ENCODE data around the gene TRAF2.
"Not testable (repeated sequence)": the region's sequence is repeated elsewhere in the genome, so short reads cannot be mapped to it uniquely, and the experiment has no call there.

Gene TRAF2

GRCh38 chr9:136882109-136882946 lies 4.0 kb upstream of the TRAF2 start:
- DNase-seq (ENCODE audit: low spot score) = peak; percentile 95

- not testable (repeated sequence) for DNase-seq (ENCODE audit: low spot score)
Observed at GRCh38 chr9:136882947-136883283, 3.4 kb upstream of the TRAF2 start.

DNA sequence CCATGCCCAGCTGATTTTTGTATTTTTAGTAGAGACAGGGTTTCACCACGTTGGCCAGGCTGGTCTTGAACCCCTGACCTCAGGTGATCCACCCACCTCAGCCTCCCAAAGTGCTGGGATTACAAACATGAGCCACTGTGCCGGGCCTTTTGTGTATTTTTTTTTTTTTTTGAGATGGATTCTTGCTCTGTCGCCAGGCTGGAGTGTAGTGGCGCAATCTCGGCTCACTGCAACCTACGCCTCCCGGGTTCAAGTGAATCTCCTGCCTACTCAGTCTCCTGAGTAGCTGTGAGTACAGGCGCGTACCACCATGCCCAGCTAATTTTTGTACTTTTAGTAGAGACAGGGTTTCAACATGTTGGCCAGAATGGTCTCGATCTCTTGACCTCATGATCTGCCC lies 2.6 kb upstream of the TRAF2 start:
- DNase-seq (ENCODE audit: low spot score) = not testable (repeated sequence)

DNA sequence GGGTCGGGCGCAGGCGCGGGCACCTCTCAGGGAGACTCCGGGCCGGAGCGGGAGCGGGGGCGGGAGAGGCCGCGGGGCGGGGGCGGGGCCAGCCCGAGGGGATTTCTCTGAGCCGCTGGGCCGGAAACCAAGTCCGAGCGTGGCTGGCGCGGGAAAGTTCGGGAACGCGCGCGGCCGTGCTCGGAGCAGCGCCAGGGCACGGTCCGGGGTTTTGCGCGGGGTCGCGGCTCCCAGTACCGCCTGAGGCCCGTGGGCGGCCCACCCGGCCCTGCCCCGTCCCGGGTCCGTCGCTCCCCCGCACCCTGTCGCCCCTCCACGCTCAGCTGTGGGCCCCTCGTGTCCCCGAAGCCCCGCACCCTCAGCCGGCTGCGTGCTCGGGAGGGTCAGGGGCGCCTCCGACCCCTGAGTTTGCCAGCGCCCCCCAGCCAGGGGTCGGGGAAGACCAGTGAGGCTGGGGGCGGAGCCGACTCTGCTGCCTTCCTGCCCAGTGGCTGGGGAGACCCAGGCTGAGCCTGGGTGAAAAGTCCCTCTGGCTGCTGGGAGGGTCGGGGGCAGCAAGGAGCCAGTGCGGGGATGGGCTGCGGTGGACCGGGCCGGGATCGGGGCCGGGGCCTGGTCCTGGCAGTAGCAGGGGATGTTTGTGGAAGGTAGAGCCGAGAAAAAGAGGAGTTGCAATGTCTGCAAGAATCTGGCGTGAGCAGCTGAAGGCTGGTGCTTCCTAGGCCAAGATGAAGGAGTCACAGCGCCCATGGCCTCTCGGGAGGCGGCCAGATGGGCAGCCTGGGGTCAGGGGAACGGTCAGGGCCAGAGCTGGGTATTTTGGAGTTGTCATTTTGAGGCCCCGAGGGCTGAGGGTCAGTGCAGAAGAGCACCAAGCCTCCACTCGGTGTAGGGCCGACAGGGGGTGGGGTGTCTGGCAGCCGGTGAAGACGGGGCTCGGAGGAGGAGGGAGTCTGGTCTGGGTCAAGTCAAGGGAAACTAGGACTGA lies 588 bp downstream of the TRAF2 start:
- no peak for DNase-seq (ENCODE audit: low spot score)

DNA sequence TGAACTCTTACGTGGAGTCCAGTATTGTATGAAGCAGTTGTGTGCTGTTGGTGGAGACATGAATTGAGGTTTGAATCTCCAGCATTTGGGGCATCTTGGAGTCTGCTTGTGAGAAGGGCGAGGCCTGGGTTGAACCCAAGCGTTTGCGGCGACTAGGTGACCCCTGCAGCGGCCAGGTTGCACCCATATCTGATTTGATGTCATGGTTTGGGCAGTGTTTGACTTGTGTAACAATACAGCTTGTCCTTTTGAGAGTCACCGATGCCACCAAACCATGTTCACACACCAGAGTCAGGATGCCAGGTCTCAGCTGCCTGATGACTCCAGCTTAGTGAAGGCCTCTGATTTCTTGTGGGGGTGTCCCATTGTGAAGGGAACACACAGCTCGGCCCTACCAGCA lies 2.1 kb downstream of the TRAF2 start:
- no peak for DNase-seq (ENCODE audit: low spot score)

- DNase-seq (ENCODE audit: low spot score) = no peak
Observed at GRCh38 chr9:136889858-136890257, 3.5 kb downstream of the TRAF2 start.

DNA sequence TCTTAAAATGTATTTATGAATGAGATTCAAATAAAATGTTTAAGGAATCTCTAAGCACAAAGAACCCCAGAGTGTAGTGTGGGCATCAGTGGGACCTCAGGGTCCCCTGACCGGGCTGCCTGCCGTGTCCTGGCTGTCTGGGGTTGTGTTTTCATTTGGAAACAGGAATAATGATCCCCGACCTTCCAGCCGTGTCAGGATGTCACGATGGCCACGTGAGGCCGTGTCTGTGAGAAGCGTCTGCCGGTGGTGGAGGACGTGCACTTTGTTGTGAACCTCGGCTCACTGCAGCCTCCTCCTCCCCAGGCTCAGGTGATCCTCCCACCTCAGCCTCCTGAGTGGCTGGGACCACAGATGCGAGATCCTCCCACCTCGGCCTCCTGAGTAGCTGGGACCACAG lies 4.3 kb downstream of the TRAF2 start:
- no peak for DNase-seq (ENCODE audit: low spot score)

DNA sequence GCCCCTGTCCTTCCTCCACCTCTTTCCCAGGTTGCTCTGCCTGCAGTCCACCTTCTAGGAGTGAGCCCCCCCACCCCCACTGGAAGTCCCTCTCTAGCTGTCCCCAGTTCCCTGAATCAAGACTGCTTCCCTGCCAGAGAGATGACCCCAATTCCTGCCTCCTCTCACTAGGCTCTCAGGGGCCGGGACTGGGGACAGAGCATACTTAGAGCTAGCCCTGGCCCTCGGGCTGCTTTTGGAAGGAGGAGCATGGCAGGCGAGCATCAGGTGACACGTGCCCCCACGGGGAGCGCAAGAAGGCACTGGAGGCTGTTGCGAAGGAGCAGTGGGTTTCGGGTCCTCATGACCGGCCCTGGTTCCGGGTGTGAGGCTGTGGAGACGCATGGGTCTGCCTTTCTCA lies 9.7 kb downstream of the TRAF2 start:
- no peak for DNase-seq (ENCODE audit: low spot score)

- DNase-seq (ENCODE audit: low spot score) = no peak
Observed at GRCh38 chr9:136898483-136899100, 12.3 kb downstream of the TRAF2 start.

GRCh38 chr9:136899196-136899595 lies 12.9 kb downstream of the TRAF2 start:
- no peak for DNase-seq (ENCODE audit: low spot score)

- DNase-seq (ENCODE audit: low spot score) = no peak
Observed at GRCh38 chr9:136900556-136900955, 14.2 kb downstream of the TRAF2 start.

DNA sequence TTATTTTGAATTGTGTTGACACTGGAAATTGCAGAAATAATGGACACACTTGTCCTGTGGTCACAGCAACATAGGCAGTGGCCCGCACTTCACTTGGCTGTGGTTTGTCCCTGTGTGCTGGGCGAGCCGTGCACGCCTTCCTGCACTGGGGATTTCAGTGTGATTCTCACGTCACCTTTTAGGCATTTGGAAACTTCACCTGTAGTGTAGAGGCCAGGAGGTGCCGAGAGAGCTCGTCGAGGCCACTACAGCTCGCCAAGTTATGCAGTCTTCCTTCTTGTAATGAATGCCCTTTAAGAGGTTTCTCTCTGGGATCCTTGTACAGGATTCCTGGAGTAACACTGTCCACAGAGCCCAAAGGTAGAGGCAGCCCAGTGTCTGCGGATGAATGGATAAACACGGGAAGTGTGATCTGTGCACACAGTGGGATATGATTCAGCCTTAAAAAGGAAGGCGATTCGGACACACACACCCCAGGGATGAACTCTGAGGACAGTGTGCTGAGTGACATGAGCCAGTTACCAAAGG lies 14.7 kb downstream of the TRAF2 start:
- DNase-seq (ENCODE audit: low spot score) = no peak

DNA sequence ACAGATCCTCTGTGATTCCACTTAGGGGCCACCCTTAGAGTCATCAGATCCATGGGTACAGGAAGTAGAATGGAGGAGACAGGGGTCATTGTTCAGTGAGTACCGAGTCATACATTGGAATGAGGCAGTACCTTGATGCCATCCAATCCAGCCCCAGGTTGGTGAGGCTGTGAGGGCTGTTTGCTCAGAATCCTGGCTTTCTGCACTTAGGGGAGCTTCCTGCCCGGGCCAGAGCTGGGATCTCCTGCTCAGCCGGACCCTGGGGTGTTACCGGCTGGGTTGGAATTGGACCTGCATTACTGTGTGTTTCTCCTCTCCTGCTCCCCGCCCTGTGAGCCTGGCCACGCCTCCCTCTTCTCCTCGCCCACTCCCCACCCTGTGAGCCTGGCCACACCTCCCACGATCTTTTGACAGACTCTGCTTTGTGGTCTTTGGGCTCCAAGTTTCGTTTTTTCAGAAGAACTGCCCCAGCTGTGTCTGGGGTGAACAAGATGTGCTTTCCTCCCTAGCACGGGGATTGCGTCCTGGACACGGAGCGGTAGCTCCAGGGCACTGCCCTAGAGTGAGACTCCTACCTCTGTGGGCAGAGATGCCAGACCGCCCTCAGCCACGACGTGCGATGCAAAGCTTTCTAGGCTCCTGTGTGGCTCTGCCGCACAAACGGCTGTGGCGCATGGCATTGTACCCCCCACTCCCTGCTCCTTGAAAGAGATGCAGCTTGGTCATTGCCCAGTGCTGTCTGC lies 15.4 kb downstream of the TRAF2 start:
- peak; percentile 80 for DNase-seq (ENCODE audit: low spot score)

- peak; percentile 91 for DNase-seq (ENCODE audit: low spot score)
Observed at GRCh38 chr9:136902259-136902821, 16.0 kb downstream of the TRAF2 start.

DNA sequence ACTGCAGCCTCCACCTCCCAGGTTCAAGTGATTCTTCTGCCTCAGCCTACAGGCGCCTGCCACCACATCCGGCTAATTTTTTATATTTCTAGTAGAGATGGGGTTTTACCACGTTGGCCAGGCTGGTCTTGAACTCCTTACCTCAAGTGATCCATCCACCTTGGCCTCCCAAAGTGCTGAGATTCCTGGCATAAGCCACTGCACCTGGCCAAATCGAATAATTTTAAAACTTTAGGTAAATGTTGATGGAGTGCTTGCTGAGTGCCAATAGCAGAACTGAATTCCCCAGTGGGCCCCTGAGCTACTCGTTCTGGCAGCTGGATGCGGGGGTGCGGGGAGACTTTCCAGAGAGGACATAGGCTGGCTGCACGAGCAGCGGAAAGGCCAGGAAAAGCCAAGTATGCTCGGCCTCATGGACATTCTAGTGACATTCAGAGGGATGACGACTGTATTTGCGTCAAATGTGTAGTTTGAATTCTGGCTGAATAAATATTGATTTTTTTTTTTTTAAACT lies 16.8 kb downstream of the TRAF2 start:
- DNase-seq (ENCODE audit: low spot score) = no peak

DNA sequence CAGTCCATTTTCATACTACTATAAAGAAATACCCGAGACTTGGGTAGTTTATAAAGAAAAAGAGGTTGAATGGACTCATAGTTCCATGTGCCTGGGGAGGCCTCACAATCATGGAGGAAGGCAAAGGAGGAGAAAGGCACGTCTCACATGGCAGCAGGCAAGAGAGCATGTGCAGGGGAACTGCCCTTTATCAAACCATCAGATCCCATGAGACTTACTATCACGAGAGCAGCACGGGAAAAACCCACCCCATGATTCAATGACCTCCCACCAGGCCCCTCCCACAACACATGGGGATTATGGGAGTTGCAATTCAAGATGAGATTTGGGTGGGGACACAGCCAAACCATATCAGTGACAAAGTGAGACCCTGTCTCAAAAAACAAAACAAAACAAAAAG lies 19.9 kb downstream of the TRAF2 start:
- no peak for DNase-seq (ENCODE audit: low spot score)

- no peak for DNase-seq (ENCODE audit: low spot score)
Observed at GRCh38 chr9:136907011-136907914, 20.9 kb downstream of the TRAF2 start.

DNA sequence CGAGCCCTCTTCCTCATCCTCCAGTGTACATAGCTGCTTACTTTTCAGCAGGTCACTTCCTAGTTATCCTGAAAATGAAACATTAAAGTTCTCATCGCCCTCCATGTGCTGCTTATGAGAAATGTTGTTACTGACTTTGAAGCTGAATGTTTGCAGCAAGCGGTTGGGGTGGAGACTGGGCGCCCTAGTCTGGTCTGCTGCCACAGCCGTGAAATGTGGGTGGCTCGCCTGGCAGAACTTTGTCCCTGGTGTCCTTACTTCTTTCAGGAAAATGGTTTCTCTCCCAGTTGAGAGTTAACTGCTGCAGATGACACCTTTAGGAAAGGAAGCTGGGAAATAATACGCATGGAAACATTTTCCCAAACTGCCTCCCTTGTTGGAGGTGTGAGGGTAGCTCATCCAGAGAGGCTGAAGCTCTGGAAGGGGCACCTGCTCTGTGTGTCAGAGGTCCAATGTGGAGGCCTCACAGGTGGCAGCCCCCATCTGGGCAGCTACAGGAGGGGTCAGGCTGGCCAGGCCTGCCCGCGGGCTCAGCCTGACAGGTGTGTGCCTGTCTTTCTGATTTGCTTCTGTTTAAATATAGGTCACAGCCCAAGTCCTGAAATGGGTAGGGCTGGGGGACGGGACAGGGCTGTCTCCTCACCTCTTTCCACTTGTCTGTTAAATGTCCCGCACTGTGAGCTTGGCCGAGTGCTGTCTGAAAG lies 24.0 kb downstream of the TRAF2 start:
- DNase-seq (ENCODE audit: low spot score) = no peak

- no peak for DNase-seq (ENCODE audit: low spot score)
Observed at GRCh38 chr9:136910901-136911245, 24.6 kb downstream of the TRAF2 start.
